SKM-1 (cell line): ENCODE results near the gene VAC14.

ENCODE experiments used
- DNase-seq: peaks from one replicate; lab custom pipeline; 2025; ENCODE audit not compliant: unreplicated experiment; lab: John Stamatoyannopoulos, UW

The VAC14 gene

GRCh38 chr16:70764632-70765031, 36.3 kb downstream of the VAC14 start:
- no peak for DNase-seq

GRCh38 chr16:70760221-70760620, 40.7 kb downstream of the VAC14 start:
- no peak for DNase-seq

DNA sequence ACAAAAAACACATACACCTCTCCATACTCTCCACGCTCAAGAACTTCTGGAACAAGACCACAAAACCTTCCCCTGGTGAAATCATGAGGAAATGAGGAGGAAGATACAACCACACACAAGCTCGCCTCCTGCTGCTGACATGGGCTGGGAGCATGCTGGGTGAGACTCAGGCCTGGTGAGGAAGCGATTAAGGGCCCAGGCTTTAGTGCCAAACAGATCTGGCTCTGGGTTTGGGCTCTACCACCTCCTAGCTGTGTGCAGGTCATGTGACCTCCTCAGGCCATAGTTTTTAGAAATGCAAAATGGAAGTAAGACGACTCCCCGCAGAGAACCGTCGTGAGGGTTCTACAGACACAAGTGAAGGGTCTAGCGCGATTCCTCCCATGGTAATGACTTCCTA, 41.3 kb downstream of the VAC14 start:
- no peak for DNase-seq

DNA sequence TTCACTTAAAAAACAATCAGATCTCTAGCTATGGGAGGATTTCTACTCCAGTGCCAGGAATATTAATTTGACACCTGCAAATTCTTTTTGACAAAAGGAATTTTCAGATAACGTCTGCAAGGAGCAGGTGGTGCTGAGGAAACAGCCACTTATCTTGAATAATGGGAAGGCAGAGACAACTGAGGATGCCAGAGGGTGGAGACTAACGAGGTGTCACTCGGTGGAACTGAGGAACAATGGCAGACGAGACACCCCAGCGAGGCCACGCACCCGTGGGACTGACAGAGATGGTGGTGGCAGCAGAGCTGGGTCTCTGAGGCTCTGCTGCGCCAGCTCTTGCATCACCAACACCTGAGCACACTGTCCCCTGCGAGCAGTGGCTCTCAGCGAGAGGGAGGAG, 42.2 kb downstream of the VAC14 start:
- DNase-seq, result no peak

- no peak for DNase-seq
These were observed 43.8 kb downstream of the VAC14 start for GRCh38 chr16:70757183-70757582.

DNA sequence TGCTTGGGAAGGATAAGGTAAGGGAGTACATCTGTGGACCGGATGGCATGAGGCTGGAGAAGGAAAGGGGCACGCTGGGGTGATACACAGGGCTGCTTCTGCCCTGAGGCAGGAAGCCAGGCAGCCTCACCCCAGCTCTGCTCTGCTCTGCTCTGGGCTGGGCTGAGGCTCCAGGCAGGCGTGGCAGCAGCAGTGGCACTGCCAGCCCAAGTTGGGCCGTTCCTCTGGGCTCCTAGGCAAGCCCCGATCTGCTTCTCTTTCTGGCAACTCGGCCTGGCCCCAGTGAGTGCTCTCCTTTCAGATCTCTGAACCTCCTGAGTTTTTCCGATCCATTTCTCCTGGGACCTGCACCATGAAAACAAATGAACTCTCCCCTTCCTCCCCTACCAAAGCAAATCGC, 44.9 kb downstream of the VAC14 start:
- DNase-seq, result no peak

- DNase-seq, result no peak
These were observed 45.9 kb downstream of the VAC14 start for GRCh38 chr16:70754851-70755600.

DNA sequence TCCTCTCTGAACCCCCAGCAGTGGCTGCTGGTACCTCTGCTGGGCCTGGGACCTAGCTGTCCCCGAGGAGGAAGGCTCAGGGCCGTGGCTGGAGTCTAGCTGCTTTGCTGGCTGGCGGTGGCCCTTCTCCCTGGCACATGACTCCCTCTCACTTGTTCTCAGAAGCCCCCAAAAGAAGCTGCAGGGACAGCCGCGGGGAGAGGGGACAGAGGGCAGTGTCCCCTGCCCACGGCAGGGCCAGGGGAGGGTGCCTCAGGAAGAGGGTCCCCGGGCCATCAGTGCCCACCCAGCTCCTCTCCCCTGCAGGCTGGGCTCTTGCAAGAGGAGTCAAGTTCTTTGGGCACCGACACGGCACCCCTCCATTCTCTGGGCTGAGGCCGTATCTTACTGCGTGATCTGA, 46.6 kb downstream of the VAC14 start:
- no peak for DNase-seq

DNA sequence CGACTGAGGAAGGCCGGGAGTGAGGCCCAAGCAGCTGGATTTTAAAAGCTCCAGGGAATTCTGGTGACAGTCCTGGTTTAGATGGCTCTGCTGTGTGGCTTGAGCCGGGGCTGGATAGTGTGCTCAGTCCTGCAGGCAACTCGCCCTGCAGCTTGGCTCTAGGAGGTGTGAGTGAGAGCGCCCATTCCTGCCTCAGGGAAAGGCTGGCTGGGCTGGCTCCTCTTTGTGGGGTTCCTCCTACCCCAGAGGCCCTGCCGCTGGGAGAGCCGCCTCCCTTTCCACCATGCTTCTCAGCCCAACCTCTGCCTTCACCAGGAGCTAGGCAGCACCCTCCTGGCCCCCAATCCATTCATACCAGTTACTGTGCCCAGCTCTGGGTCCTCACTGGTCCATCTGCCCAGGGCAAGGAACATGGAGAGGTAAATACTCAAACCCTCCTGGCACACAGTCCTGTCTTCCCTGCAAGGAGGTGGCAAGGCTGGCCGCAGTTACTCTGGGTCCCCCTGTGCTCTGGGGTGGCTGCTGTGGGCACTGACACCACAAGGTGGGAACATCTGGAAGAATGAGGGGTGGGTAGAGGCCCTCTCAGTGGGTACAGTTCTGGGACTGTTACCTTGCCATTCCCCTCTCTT, 47.1 kb downstream of the VAC14 start:
- DNase-seq, result no peak

DNA sequence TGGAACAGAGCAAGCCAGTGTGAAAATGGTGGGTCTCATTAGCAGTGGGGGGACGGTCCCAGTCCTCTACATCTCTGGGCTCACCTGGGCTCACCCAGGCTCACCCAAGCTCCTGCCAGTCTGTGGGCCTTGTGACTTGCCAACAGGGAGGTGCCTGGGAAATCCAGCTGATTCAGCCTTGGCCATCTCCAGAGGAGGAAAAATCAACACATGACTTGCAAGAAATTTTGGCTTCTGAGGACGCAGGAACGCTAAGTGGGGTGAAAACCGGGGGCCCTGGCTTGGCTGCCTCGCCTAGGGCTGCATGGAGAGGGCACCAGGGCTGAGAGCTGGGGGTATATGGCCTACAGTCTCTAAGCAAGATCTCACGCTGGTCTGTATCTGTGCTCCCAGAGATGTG, 47.7 kb downstream of the VAC14 start:
- no peak for DNase-seq

DNA sequence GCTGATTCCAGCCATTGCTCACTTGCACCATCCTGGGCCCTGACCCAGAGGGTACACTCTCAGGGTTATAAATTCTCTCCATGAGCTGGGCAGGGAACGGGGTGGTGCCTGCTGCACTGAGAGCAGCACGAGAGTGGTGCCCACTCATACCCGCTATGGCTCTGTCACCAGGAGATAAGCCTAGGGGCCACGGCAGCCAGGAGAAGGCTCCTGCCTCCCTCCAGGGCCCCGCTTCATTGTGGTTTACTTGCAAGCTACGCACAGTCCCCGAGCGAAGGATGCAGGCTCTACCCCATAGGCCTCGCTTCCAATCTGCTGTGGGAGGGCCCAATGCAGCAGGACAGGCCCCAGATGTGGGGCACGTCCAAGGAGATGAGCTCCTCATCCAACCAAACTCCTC, 48.5 kb downstream of the VAC14 start:
- DNase-seq, result no peak

DNA sequence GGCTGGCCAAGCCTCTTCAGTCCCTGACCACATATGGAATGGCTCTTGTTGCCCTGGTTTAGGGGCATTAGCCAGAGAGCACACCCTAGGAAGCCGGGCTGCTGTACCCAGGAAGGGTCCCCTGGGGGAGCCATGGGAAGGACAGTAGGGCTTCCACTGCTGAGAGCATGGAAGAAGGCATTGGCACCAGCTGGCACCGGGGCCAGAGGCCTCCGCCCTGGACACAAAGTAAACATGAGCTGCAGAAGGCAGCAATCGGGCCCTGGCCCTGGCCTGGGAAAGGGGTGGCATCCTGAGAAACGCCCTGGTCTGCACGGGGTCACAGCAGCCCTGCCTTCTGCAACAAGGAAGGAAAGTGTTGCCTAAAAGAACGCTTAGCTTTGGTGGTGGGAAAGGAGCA, 49.4 kb downstream of the VAC14 start:
- no peak for DNase-seq

DNA sequence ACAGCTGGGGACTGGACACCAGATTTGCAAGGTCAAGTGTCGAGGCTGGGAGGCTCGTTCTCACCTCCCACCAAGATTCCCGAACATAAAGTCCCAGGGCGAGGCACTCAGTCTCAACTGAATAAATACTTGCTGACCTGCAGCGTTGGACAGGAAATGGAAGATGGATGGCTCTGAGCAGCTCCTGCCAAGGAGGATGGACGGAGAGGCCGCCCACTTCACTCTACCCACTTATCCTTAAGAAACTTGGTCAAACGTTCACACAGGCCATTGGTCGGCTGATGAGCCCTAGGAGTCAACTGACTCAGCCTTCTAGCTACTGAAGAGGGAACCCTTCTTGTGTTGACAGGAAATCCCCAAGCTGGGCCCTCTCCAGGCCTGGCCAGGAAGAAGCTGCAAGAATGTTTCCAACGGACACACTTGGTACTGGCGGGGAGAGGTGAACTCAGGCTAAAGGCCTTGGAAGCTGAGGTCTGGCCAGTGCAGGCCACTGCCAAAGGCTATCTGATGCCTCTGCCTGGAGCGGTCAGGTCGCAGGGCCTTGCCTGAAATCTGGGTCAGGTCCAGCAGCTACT, 50.0 kb downstream of the VAC14 start:
- no peak for DNase-seq

DNA sequence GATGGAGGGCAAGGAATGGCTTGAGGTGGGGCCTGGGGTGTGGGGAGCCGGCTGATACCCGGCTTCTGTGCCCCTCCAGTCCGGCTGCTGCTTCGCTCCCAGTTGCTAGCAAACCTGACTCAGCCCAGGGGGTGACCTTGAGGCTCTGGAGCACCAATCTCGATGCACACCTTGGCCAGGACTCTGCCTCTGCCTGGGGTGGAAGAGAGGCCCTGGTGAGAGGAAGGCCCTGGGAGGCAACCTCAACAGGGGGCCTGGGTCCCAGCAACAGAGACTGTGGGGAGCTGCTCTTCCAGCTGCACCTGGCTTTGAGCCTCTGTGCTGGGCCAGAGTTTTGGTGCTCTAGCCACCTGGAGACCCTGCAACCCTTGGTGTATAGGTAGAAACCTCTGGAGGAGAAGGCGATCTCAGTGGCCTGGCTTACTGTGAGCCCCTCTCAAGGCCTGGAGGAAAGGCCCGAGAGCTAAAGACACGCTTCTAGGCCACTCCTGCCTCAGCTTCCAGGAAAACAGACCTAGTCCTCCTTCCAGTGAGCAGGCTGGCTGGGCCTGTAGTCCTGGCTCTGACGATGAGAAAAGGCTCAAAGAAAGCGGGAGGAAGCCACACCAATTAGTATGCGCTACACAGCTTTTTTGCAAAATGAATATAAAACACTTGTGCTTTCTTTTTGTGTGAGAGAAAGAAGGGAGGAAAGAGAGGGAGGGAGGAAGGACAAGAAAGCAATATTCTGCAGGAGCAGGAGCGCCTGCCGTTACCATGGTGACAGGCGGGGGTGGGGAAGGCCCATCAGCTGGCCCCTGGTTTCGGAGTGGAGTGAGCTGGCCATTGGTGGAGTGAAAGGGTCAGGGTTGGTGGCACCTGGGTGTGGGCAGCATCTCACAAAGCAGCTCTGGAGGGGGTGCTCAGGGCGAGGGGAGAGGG, 51.0 kb downstream of the VAC14 start:
- DNase-seq, result no peak

DNA sequence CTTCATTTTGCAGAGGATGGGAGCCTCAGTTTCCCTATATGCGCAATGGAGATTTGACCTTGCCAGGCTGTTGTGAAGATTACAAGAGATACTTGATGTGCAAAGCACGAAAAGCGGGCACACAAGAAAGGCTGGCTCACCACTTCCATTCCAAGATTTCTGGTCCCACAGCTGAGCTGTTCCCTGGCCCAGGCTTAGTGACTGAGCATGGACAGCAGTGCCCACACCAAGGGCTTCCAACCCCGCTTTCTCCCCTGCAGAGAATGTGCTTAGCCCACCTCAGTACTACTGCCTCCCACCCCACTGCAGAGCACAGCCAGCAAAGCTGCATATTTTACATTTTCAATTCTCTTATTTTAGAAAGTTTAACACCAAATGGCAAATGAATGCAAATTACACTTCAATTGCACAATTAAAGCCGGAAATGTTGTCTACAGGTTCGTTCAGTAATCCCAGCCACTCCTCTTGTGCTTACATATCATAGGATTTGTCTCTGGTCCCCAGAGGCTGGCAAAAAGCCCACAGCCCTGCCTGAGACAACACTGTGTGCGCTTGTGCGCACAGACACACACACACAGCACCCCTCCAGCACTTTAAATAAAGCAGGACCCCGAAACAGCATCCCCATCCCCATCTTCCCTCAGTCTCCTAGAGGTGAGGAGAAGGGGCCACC, 51.8 kb downstream of the VAC14 start:
- DNase-seq, result no peak

- no peak for DNase-seq
These were observed 53.0 kb downstream of the VAC14 start for GRCh38 chr16:70747703-70748631.

- DNase-seq, result peak; percentile 40
These were observed 54.1 kb downstream of the VAC14 start for GRCh38 chr16:70746708-70747424.

- no peak for DNase-seq
These were observed 54.8 kb downstream of the VAC14 start for GRCh38 chr16:70746040-70746707.
